KMS-11 (cell line): ENCODE data around the gene DEPDC5.
A peak's percentile ranks its signal among the peaks of the same experiment; 100 is the strongest.
"Not testable (repeated sequence)": the region's sequence is repeated elsewhere in the genome, so short reads cannot be mapped to it uniquely, and the experiment has no call there.

Source experiments
- H2AFZ ChIP-seq: fragments of 200-600 bp; sonication (generic); 2 replicates; pipeline ENCODE4 v1.6.1; 2016; ENCODE audit warnings: antibody characterized with exemption, mixed run types, low read depth
- H3K27ac ChIP-seq: fragments of 200-600 bp; sonication (generic); 2 replicates; pipeline ENCODE4 v1.6.1; 2016; ENCODE audit warnings: mild to moderate bottlenecking, mixed run types
- H3K27me3 ChIP-seq: fragments of 200-600 bp; sonication (generic); 2 replicates; pipeline ENCODE4 v1.6.1; 2017; ENCODE audit warnings: mild to moderate bottlenecking, low read depth, mixed run types, moderate library complexity; ENCODE audit not compliant: insufficient read depth
- H3K36me3 ChIP-seq: fragments of 200-600 bp; sonication (generic); 2 replicates; pipeline ENCODE4 v1.6.1; 2017; ENCODE audit warnings: mild to moderate bottlenecking, mixed run types; ENCODE audit not compliant: insufficient read depth
- H3K4me1 ChIP-seq: fragments of 200-600 bp; sonication (generic); 2 replicates; pipeline ENCODE4 v1.6.1; 2016; ENCODE audit warnings: mild to moderate bottlenecking, low read depth, mixed run types; ENCODE audit not compliant: poor library complexity, severe bottlenecking
- H3K4me2 ChIP-seq: fragments of 200-600 bp; sonication (generic); 2 replicates; pipeline ENCODE4 v1.7.0; 2016; ENCODE audit warnings: mild to moderate bottlenecking, mixed run types
- H3K4me3 ChIP-seq: fragments of 200-600 bp; sonication (generic); IDR thresholded peaks from 2 replicates; pipeline ENCODE4 v1.6.1; 2017; ENCODE audit warnings: low read depth, low read length, mixed read lengths; ENCODE audit not compliant: insufficient read depth
- H3K79me2 ChIP-seq: fragments of 200-600 bp; sonication (generic); 2 replicates; pipeline ENCODE4 v1.6.1; 2016; ENCODE audit warnings: low read depth, mixed run types; ENCODE audit not compliant: insufficient read depth
- H3K9ac ChIP-seq: fragments of 200-600 bp; sonication (generic); 2 replicates; pipeline ENCODE4 v1.6.1; 2016; ENCODE audit warnings: mild to moderate bottlenecking, mixed run types
- H4K20me1 ChIP-seq: fragments of 200-600 bp; sonication (generic); 2 replicates; pipeline ENCODE4 v1.6.1; 2016; ENCODE audit warnings: mild to moderate bottlenecking, mixed run types; ENCODE audit not compliant: insufficient read depth
- CTCF ChIP-seq: fragments of 200-600 bp; sonication (generic); conservative IDR thresholded peaks from 2 replicates; pipeline ENCODE4 v1.6.1; 2017; ENCODE audit warnings: low read depth, mild to moderate bottlenecking, antibody characterized with exemption, low read length, moderate library complexity, mixed read lengths

The DEPDC5 gene

GRCh38 chr22:31753634-31754501, at the start of gene DEPDC5:
DEPDC5 (plus strand) TSS chr22:31754019; CDS start chr22:31754922, 903 bp downstream.
- Histone ChIP-seq H2AFZ (peak within 1 kb of the TSS; percentile 86), H3K4me3 (peak within 1 kb of the TSS; percentile 57), H3K4me1 (peaks cover 17% of the 10 kb centered on the region), H3K36me3 (no peaks in the 10 kb centered on the region), H3K27me3 (no peaks in the 10 kb centered on the region), H3K9ac (peak within 1 kb of the TSS; percentile 57), H3K27ac (peak within 1 kb of the TSS; percentile 60; the same call in 1 of the 2 replicates), H3K79me2 (peaks cover 8% of the 10 kb centered on the region), H3K4me2 (peak within 1 kb of the TSS; percentile 93), H4K20me1 (no peaks in the 10 kb centered on the region)
- no peak for TF ChIP-seq CTCF

- Histone ChIP-seq H3K4me2 (no peak overlapping the region), H3K36me3 (no peaks in the 10 kb centered on the region; the same call in 1 of the 2 replicates), H4K20me1 (no peaks in the 10 kb centered on the region), H3K79me2 (no peaks in the 10 kb centered on the region), H3K27ac (no peak overlapping the region), H3K4me3 (no peak overlapping the region), H3K27me3 (no peaks in the 10 kb centered on the region), H2AFZ (no peak overlapping the region), H3K9ac (no peak overlapping the region), H3K4me1 (no peaks in the 10 kb centered on the region)
- TF ChIP-seq CTCF = no peak
These were observed 46.3 kb upstream of the DEPDC5 start for GRCh38 chr22:31707519-31707918.

- H3K27ac ChIP-seq, H3K4me1 ChIP-seq, H3K4me3 ChIP-seq, H3K9ac ChIP-seq, H2AFZ ChIP-seq, H3K36me3 ChIP-seq, H3K27me3 ChIP-seq, H4K20me1 ChIP-seq, H3K79me2 ChIP-seq, H3K4me2 ChIP-seq: not testable (repeated sequence)
These were observed 42.6 kb upstream of the DEPDC5 start for GRCh38 chr22:31711226-31711625.

- Histone ChIP-seq H3K27me3 (no peaks in the 10 kb centered on the region), H3K4me2 (no peak overlapping the region), H3K4me3 (no peak overlapping the region), H3K4me1 (no peaks in the 10 kb centered on the region), H3K79me2 (no peaks in the 10 kb centered on the region), H3K9ac (no peak overlapping the region), H4K20me1 (no peaks in the 10 kb centered on the region), H2AFZ (no peak overlapping the region), H3K27ac (no peak overlapping the region), H3K36me3 (no peaks in the 10 kb centered on the region; the same call in 1 of the 2 replicates)
- no peak for TF ChIP-seq CTCF
These were observed 38.6 kb upstream of the DEPDC5 start for GRCh38 chr22:31715147-31715778.
